Thyroid gland (tissue), 4 donors: ENCODE data around the gene TSC22D4. TPM values are rescaled to one million over a fixed set of nuclear protein-coding genes. Genes with fewer than 3 reads are reported as not detected.
A peak's percentile ranks its signal among the peaks of the same experiment; 100 is the strongest.
"Not testable (repeated sequence)": the region's sequence is repeated elsewhere in the genome, so short reads cannot be mapped to it uniquely, and the experiment has no call there.

ENCODE experiments used
- DNase-seq, 2 donors: peaks; one replicate each; pipeline ENCODE4 v3.0.0-alpha.2; 2019
- H3K27ac ChIP-seq, 3 donors: fragments of 200-600 bp; sonication (generic); 1 replicate in 2 of 3; 2 replicates in 1 of 3; pipeline ENCODE4 v1.5.1; 2016 to 2019; ENCODE audit warnings: mild to moderate bottlenecking in 1 of 3, moderate library complexity in 1 of 3
- H3K27me3 ChIP-seq: fragments of 200-600 bp; sonication (generic); one replicate; pipeline ENCODE4 v1.5.1; 2019
- H3K36me3 ChIP-seq, 2 donors: fragments of 200-600 bp; sonication (generic); one replicate each; pipeline ENCODE4 v1.5.1; 2016 to 2019
- H3K4me1 ChIP-seq, 2 donors: fragments of 200-600 bp; sonication (generic); one replicate each; pipeline ENCODE4 v1.5.1; 2017 to 2019
- H3K4me3 ChIP-seq, 3 donors: fragments of 200-600 bp; sonication (generic); replicated peaks in 1 of 3; 1 replicate in 2 of 3; 2 replicates in 1 of 3; pipeline ENCODE4 v1.5.1; 2016; ENCODE audit warnings: mild to moderate bottlenecking in 1 of 3
- H3K9me3 ChIP-seq: fragments of 200-600 bp; sonication (generic); one replicate; pipeline ENCODE4 v1.5.1; 2017
- CTCF ChIP-seq, 6 experiments: fragments of 200-600 bp in 3 of 6; fragments of 450-650 bp in 3 of 6; sonication (generic) in 3 of 6; IDR thresholded peaks; one replicate each; pipeline ENCODE4 v1.5.1; 2016 to 2019; ENCODE audit warnings: antibody characterized with exemption in 6 of 6, mild to moderate bottlenecking in 2 of 6, inconsistent platforms in 1 of 6, moderate library complexity in 1 of 6
- POLR2A ChIP-seq, 2 donors: fragments of 450-650 bp; IDR thresholded peaks; one replicate each; pipeline ENCODE4 v1.6.1; 2017; ENCODE audit warnings: antibody characterized with exemption in 2 of 2, mild to moderate bottlenecking in 2 of 2, moderate library complexity in 1 of 2
- WGBS, 2 donors: methylation state at CpG; one replicate each; pipeline ENCODE4 v1.1.5; 2017; 5-methylcytosine and 5-hydroxymethylcytosine counted together
- intact Hi-C: fragments of 100-400 bp; cut with DNase I; formaldehyde crosslinking; loops from one replicate; pipeline ENCODE4 v1.15.1; 2023
- total RNA-seq, 4 donors: library from RNA; depleted of rRNA; stranded (reverse); fragments of >200 nt; gene quantifications; one replicate each; pipeline ENCODE4 v1.2.3, GENCODE V29; 2016

TSC22D4 gene
- total RNA-seq = 10 to 100 TPM; 22.7 to 37.8 (median 27.9) TPM

DNA sequence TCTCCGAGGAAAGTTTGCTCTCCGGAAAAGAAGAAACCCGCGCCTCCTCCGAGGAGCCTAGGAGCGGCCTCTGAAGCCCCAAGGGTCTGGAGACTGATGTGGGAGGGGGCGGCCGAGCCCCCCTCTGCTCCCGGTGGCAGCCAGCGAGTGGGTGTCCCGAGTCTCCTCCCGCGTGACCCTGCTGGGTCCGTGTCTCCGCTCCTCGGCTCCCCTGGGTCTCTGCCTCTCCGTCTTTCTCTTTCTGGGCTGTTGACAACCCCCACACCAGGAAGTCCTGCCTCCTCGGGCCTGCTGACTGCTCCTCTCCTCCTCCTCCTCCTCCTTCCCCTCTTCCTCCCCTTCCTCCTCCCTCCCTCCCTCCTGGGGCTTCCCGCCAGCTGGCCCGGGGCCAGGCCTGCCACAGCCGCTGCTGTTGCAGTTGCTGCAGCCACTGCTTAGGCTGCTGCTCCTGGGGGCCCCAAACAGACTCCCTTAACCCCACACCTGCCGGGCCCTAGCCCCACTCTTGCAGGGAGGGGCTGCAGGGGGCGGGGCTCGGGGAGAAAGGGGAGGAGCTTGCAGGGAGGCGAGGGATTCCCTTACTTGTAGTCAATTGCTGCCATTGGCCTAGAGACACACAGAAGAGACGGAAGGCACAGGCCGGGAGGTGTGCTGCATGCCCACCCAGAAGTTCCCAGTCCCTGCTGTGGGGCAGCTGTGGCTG lies at the start of gene TSC22D4:
TSC22D4 (minus strand) TSS at position 257 of the 703 bp plus-strand sequence. CDS start 1,176 bp downstream, outside the sequence.
- Histone ChIP-seq H3K27me3 (no peaks in the 10 kb centered on the region), H3K36me3 (no peaks in the 10 kb centered on the region), H3K9me3 (no peaks in the 10 kb centered on the region), H3K27ac (peak within 1 kb of the TSS; percentile 83 to 92 (median 91)), H3K4me3 (peak within 1 kb of the TSS; percentile 80 to 97 (median 94)), H3K4me1 (peaks cover 37 to 40% of the 10 kb centered on the region in 2 donors)
- TF ChIP-seq CTCF (IDR thresholded peaks at IDR 0.05) = no peak
- TF ChIP-seq POLR2A (IDR thresholded peaks at IDR 0.05) = peak; percentile 18 to 95
- intact Hi-C loops = no loop called here
- peak; percentile 96 to 97 for DNase-seq
- 1 to 6% methylated on average over 17 to 21 of the region's 27 CpGs for WGBS, 2 donors

DNA sequence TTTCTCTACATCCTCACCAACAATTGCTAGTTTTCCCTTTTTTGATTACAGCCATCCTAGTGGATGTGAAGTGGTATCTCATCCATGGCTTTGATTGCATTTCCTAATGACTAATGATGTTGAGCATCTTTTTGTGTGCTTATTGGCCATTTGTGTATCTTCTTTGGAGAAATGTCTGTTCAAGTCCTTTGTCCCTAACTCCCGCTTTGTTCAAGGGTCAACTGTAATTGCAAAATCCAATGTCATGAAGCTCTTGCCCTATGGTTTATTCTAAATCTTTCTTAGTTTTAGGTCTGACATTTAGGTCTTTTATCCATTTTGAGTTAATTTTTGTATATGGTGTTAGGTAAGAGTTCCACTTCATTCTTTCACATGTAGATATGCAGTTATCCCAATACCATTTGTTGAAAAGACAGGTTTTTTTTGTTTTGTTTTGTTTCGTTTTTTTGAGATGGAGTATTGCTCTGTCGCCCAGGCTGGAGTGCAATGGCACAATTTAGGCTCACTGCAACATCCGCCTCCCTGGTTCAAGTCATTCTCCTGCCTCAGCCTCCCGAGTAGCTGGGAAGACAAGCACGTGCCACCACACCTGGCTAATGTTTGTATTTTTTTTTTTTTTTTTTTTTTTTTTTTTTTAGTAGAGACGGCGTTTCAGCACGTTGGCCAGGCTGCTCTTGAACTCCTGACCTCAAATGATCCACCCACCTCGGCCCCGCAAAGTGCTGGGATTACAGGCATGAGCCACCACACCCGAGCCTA lies 49.3 kb upstream of the TSC22D4 start:
- H3K27me3 ChIP-seq, DNase-seq: not testable (repeated sequence)
- whole genome bisulfite sequencing, 2 donors = 85 to 88% methylated on average over 12 of the region's 12 CpGs

GRCh38 chr7:100523192-100523591 lies 44.2 kb upstream of the TSC22D4 start:
- DNase-seq, H3K4me1 ChIP-seq, H3K9me3 ChIP-seq, H3K4me3 ChIP-seq, H3K36me3 ChIP-seq, H3K27ac ChIP-seq, intact Hi-C loops, H3K27me3 ChIP-seq: not testable (repeated sequence)
- WGBS, 2 donors = no CpG with 5 or more reads among the region's 34 CpGs

More for the DNA sequence above, 49.3 kb upstream of the TSC22D4 start:
- H3K27ac ChIP-seq, H3K4me3 ChIP-seq, intact Hi-C loops, H3K4me1 ChIP-seq, H3K9me3 ChIP-seq, H3K36me3 ChIP-seq: not testable (repeated sequence)

GRCh38 chr7:100521909-100522593 lies 43.0 kb upstream of the TSC22D4 start:
- H3K36me3 ChIP-seq, H3K9me3 ChIP-seq, H3K27ac ChIP-seq, H3K4me3 ChIP-seq, H3K27me3 ChIP-seq, intact Hi-C loops, DNase-seq, H3K4me1 ChIP-seq: not testable (repeated sequence)
- WGBS, 2 donors = 67 to 74% methylated on average over 2 of the region's 3 CpGs

DNA sequence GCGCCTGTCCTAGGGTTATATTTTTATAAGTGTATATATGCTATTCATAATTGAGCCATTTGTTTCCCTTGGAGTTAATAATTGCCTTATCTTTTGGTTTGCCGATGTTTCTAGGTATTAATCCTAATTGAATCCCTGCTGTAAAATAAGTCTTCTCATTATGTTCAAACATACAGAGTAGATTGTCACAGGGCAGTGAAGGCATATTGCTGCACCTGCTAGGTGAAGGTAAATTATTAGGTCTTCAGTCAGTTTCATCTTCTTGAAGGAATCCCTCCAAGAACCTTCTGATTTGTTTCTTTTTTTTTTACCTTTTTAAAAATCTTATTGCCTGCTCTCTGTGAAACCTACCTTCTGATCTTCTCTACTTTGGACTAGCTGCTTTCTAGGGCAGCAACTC lies 42.1 kb upstream of the TSC22D4 start:
- TF ChIP-seq POLR2A (IDR thresholded peaks at IDR 0.05) (no peak), CTCF (IDR thresholded peaks at IDR 0.05) (no peak)
- intact Hi-C loops = no loop called here
- Histone ChIP-seq H3K4me1 (peaks cover 0 to under 1% of the 10 kb centered on the region in 2 donors), H3K27me3 (no peaks in the 10 kb centered on the region), H3K36me3 (no peaks in the 10 kb centered on the region), H3K4me3 (no peak overlapping the region), H3K9me3 (no peaks in the 10 kb centered on the region), H3K27ac (no peak overlapping the region)
- WGBS, 2 donors = 86 to 95% methylated on average over 2 of the region's 2 CpGs
- no peak for DNase-seq

DNA sequence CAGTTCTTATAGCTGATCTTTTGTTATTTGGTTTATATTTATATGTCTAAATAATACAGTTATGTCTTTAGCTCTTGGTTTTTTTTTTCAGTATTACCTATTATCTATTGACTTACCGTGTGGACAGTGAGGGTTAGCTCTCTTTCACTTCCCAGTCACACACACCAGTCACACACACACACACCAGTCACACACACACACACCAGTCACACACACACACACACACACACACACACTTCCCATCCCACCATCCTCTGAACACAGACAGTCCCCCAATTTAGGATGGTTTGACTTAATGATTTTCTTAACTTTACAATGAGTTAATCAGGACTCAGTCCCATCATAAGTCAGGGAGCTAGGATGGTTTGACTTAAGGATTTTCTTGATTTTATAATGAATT lies 41.1 kb upstream of the TSC22D4 start:
- peaks cover 0 to 6% of the 10 kb centered on the region in 2 donors for H3K4me1 ChIP-seq
- no peak for DNase-seq
- 22 to 34% methylated on average over 1 of the region's 1 CpG for WGBS, 2 donors
- no peak overlapping the region for H3K27ac ChIP-seq
- TF ChIP-seq CTCF (IDR thresholded peaks at IDR 0.05) (no peak), POLR2A (IDR thresholded peaks at IDR 0.05) (no peak)
- intact Hi-C loops = no loop called here
- H3K27me3 ChIP-seq = no peaks in the 10 kb centered on the region
- no peaks in the 10 kb centered on the region for H3K36me3 ChIP-seq
- H3K4me3 ChIP-seq = no peak overlapping the region
- no peaks in the 10 kb centered on the region for H3K9me3 ChIP-seq
